Lower lobe of right lung (tissue), 2 donors: ENCODE data around the gene SLC34A1. TPM values are rescaled to one million over a fixed set of nuclear protein-coding genes. Genes with fewer than 3 reads are reported as not detected.
A peak's percentile ranks its signal among the peaks of the same experiment; 100 is the strongest.

Experiments used
- ATAC-seq, 2 donors: fragments of 200-7000 bp; cut with Tn5 transposase; one replicate each; pipeline ENCODE4 v1.9.1; 2020 to 2022; ENCODE audit warnings: mild to moderate bottlenecking in 2 of 2, moderate library complexity in 2 of 2
- DNase-seq: peaks from one replicate; pipeline ENCODE4 v3.0.0-alpha.2; 2020
- H3K27ac ChIP-seq: fragments of 200-600 bp; one replicate; pipeline ENCODE4 v1.8.0; 2022
- H3K27me3 ChIP-seq: fragments of 200-600 bp; one replicate; pipeline ENCODE4 v1.8.0; 2022; ENCODE audit warnings: low read depth
- H3K36me3 ChIP-seq: fragments of 200-600 bp; one replicate; pipeline ENCODE4 v1.8.0; 2022; ENCODE audit warnings: mild to moderate bottlenecking
- H3K4me1 ChIP-seq: fragments of 200-600 bp; one replicate; pipeline ENCODE4 v1.8.0; 2022
- H3K4me3 ChIP-seq: fragments of 200-600 bp; one replicate; pipeline ENCODE4 v1.8.0; 2022; ENCODE audit warnings: mild to moderate bottlenecking
- H3K9me3 ChIP-seq: fragments of 200-600 bp; one replicate; pipeline ENCODE4 v1.8.0; 2022
- intact Hi-C: fragments of 100-400 bp; cut with DNase I; formaldehyde crosslinking; loops from one replicate; pipeline ENCODE4 v1.11.0; 2022
- total RNA-seq: library from RNA; stranded (reverse); fragmentation: NEBNext Ultra II Directional; extraction: Animal tissue kit (Norgen Biotek cat#: 25700); gene quantifications from one replicate; pipeline ENCODE4 v1.2.1, GENCODE V29; 2021
- TF ChIP-seq, protein P1 (sequence below): fragments of 200-600 bp; IDR thresholded peaks from one replicate; pipeline ENCODE4 v1.8.0; 2022; ENCODE audit warnings: antibody characterized with exemption, mild to moderate bottlenecking
- donor health status: DM: no; HTN: yes; CAD: no; lungs with severe emphysema.

SLC34A1 gene
- total RNA-seq, 1 donor from 2014 or later, result not detected

DNA sequence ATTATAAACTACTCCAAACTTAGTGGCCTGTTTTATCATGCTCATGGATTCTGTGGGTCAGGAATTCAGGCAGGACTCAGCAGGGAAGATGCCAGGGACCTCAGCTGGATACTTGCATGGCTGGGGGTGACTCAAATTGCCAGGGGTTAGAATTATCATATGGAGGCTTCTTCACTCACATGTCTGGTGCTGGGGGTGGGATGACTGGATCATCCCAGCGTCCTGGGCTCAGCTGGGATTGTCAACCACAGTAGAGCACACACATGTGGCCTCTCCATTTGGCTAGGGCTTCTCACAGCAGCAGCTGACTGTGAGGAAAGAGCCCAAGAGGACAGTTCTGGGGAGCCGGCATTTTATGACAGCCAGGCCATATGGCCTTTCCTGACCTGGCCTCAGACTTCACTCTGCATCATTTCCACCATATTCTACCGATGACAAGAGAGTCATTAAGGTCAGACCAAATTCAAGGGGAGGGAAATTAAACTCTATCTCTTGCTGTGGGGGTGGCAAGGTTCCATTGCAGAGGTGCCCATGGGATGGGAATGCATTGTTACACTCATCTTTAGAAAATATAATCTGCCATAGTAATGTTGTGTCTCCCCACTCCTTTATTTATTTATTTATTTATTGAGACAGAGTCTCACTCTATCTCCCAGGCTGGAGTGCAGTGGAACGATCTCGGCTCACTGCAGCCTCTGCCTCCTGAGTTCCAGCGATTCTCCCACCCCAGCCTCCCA, 37.0 kb downstream of the SLC34A1 start:
- Histone ChIP-seq H3K4me1 (peaks cover 19% of the 10 kb centered on the region), H3K4me3 (no peak overlapping the region), H3K9me3 (no peaks in the 10 kb centered on the region), H3K27ac (no peak overlapping the region), H3K36me3 (no peaks in the 10 kb centered on the region), H3K27me3 (no peaks in the 10 kb centered on the region)
- intact Hi-C loops, result no loop called here
- DNase-seq (no peak), ATAC-seq (no peak)
- TF ChIP-seq, protein P1, sequence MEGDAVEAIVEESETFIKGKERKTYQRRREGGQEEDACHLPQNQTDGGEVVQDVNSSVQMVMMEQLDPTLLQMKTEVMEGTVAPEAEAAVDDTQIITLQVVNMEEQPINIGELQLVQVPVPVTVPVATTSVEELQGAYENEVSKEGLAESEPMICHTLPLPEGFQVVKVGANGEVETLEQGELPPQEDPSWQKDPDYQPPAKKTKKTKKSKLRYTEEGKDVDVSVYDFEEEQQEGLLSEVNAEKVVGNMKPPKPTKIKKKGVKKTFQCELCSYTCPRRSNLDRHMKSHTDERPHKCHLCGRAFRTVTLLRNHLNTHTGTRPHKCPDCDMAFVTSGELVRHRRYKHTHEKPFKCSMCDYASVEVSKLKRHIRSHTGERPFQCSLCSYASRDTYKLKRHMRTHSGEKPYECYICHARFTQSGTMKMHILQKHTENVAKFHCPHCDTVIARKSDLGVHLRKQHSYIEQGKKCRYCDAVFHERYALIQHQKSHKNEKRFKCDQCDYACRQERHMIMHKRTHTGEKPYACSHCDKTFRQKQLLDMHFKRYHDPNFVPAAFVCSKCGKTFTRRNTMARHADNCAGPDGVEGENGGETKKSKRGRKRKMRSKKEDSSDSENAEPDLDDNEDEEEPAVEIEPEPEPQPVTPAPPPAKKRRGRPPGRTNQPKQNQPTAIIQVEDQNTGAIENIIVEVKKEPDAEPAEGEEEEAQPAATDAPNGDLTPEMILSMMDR, result no peak

DNA sequence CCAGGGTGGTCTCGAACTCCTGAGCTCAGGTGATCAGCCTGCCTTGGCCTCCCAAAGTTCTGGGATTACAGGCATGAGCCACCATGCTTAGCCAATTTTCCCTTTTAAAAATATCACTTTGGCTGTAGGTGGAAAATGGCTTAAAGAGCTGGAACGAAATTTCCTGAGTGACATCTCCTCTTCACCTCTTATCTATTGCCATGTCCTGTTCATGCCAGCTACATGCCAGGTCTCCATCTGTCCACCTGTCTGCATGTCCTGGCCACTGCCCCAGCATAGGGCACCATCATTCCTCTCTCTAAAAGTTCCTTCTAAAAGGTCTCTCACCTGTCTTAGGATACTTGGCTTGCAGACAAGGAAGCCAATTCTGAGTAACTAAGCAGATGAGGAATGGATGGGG, 39.4 kb downstream of the SLC34A1 start:
- H3K4me3 ChIP-seq, result no peak overlapping the region
- H3K27ac ChIP-seq, result no peak overlapping the region
- intact Hi-C loops, result no loop called here
- no peak for ATAC-seq
- H3K27me3 ChIP-seq, result no peaks in the 10 kb centered on the region
- H3K4me1 ChIP-seq, result peaks cover 23% of the 10 kb centered on the region
- TF ChIP-seq, protein P1, result no peak
- no peaks in the 10 kb centered on the region for H3K36me3 ChIP-seq
- DNase-seq, result no peak
- H3K9me3 ChIP-seq, result no peaks in the 10 kb centered on the region

DNA sequence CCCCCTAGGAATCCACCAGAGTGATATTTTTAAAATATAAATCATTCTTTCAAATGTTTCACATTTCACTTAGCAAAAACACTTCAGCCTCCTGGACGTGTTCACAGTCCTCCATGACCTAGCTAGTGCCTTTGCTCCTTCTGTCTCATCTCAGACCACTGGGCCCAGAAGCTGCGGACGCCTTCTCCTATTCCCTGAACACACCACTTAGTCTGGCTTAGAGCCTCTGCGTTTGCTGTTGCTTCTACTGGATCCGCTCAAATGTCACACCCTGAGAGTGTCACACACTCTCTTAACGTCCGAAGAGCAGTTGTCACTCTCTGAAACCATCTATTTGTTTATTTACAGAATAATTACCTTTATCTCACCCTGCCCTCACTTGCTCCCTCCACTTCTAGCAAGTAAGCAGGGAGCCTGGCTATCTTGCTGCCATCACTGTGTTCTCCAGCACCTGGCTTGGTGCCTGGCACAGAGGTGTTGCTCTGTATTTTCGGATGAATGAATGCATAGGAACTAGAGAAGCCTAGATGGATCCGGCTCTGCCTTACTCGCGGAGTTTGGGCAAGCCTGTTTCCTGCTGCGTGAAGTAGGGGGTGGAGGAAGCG, 41.1 kb downstream of the SLC34A1 start:
- DNase-seq (no peak), ATAC-seq (no peak)
- Histone ChIP-seq H3K36me3 (no peaks in the 10 kb centered on the region), H3K4me1 (peaks cover 39% of the 10 kb centered on the region), H3K27me3 (no peaks in the 10 kb centered on the region), H3K4me3 (peak overlapping the region; percentile 57), H3K27ac (peak overlapping the region; percentile 92), H3K9me3 (no peaks in the 10 kb centered on the region)
- intact Hi-C loops, result no loop called here
- TF ChIP-seq, protein P1, result no peak

DNA sequence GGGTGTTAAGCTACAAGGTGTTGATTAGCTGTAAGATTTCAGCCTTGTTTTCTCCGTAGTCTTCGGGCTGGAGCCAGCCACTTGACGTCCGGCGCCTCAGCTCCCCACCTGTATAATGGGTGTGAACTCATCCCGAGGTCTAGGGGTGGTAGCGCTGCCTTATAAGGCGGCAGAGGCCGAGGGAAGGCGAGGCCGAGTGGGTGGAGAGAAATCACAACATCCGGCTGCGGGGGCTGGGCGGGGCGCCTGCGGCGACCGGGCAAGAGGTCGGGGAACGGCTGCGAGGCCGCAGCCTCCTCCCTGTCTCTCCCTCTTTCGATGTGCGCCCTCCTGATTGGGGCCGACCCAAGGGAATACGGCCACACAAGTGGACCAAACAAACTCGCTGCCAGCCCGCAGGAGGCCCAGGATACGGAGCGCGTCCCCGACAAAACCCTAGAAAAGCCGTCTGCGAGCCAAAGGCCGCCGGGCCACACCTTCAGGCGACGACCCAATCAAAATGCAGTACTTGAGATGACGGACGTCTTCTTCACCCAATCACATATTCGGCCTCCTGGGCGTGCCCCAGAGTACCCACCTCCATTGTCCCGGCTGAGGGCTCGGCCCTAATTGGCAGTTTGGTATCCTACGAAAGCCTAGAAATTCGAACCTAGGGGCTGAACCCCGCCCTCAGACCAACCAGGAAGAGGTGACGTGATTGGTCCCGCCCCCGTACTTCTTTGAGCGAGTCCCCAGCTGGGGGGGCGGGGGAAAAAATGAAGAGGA, 41.7 kb downstream of the SLC34A1 start:
- peak; percentile 100 for DNase-seq
- TF ChIP-seq, protein P1, result no peak
- peaks cover 46% of the 10 kb centered on the region for H3K4me1 ChIP-seq
- peak overlapping the region; percentile 57 for H3K4me3 ChIP-seq
- H3K36me3 ChIP-seq, result peaks cover 3% of the 10 kb centered on the region
- no peaks in the 10 kb centered on the region for H3K27me3 ChIP-seq
- no peaks in the 10 kb centered on the region for H3K9me3 ChIP-seq
- peak; percentile 97 for ATAC-seq
- peak overlapping the region; percentile 92 for H3K27ac ChIP-seq
- intact Hi-C loops, result no loop called here

DNA sequence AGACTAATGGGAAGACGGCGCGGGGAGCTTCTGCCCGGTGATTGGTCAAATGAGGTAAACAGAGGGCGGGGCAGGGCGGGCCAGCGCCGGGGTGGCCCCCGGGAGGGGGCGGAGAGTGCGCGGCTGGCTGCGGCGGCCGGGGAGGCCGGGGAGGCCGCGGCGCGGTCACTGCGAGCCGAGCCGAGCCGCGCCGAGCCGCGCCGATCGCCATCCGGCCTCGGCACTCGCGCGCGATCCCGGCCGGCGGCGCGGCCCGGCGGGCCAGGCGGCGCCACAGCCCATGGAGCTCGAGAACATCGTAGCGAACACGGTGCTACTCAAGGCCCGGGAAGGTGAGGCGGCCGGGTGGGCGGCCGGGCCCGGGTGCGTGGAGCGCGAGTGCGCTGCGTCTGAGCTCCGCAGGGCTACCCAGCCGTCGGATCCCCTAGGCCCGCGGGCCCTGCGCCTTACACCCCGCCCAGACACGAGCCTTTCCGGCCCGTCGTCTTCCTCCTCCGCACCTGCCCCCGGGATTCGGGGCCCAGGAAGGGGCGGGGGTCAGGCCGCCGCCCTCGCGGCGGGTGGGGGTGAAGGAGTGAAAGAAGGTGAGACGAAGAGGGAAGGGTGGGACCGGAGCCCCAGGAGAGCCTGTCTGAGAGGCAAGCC, 42.5 kb downstream of the SLC34A1 start, which contains the start of gene GRK6:
Gene GRK6, plus strand, starts transcription at position 111 of the 645 bp plus-strand sequence. Its CDS starts 170 bp downstream, at position 281.
- Histone ChIP-seq H3K27ac (peak within 1 kb of the TSS; percentile 92), H3K27me3 (no peaks in the 10 kb centered on the region), H3K36me3 (peaks cover 9% of the 10 kb centered on the region), H3K9me3 (no peaks in the 10 kb centered on the region), H3K4me1 (peaks cover 53% of the 10 kb centered on the region), H3K4me3 (peak within 1 kb of the TSS; percentile 80)
- peak; percentile 81 for DNase-seq
- TF ChIP-seq, protein P1, result no peak
- peak in 1 of 2 donors; percentile 3 for ATAC-seq
- intact Hi-C loops, result no loop called here
